HEK293 (cell line): ENCODE measurements around the gene PRPF8.

Experiments
- KLF1 ChIP-seq: fragments of 450-650 bp; formaldehyde crosslinking; IDR thresholded peaks from 2 replicates; pipeline ENCODE4 v1.5.1; 2016; ENCODE audit warnings: missing biosample characterization, missing genetic modification characterization
- PRDM1 ChIP-seq: fragments of 450-650 bp; formaldehyde crosslinking; IDR thresholded peaks from 2 replicates; pipeline ENCODE4; 2016; ENCODE audit warnings: missing biosample characterization, missing genetic modification characterization
- REST ChIP-seq: fragments of 450-650 bp; formaldehyde crosslinking; IDR thresholded peaks from 2 replicates; pipeline ENCODE4 v1.5.1; 2016; ENCODE audit warnings: missing biosample characterization, missing genetic modification characterization
- SCRT2 ChIP-seq: fragments of 450-650 bp; formaldehyde crosslinking; IDR thresholded peaks from 2 replicates; pipeline ENCODE4 v1.5.1; 2016; ENCODE audit warnings: missing biosample characterization, missing genetic modification characterization
- ZBTB21 ChIP-seq: fragments of 450-650 bp; formaldehyde crosslinking; IDR thresholded peaks from 2 replicates; pipeline ENCODE4 v1.5.1; 2017; ENCODE audit warnings: missing biosample characterization, missing genetic modification characterization
- ZBTB48 ChIP-seq: fragments of 450-650 bp; formaldehyde crosslinking; IDR thresholded peaks from 2 replicates; pipeline ENCODE4 v1.5.1; 2016; ENCODE audit warnings: missing biosample characterization, missing genetic modification characterization
- ZNF10 ChIP-seq: fragments of 450-650 bp; formaldehyde crosslinking; IDR thresholded peaks from 2 replicates; pipeline ENCODE4 v1.5.1; 2017; ENCODE audit warnings: missing biosample characterization, missing genetic modification characterization
- ZNF155 ChIP-seq: fragments of 450-650 bp; formaldehyde crosslinking; IDR thresholded peaks from 2 replicates; pipeline ENCODE4 v1.5.1; 2016; ENCODE audit warnings: missing biosample characterization, missing genetic modification characterization
- ZNF184 ChIP-seq: fragments of 450-650 bp; IDR thresholded peaks from 2 replicates; pipeline ENCODE4 v1.5.1; 2018; ENCODE audit warnings: missing biosample characterization, mild to moderate bottlenecking, missing genetic modification characterization
- ZNF221 ChIP-seq: fragments of 450-650 bp; formaldehyde crosslinking; IDR thresholded peaks from 2 replicates; pipeline ENCODE4 v1.5.1; 2017; ENCODE audit warnings: missing biosample characterization, missing genetic modification characterization, borderline replicate concordance
- ZNF239 ChIP-seq: fragments of 450-650 bp; formaldehyde crosslinking; IDR thresholded peaks from 2 replicates; pipeline ENCODE4 v1.5.1; 2016; ENCODE audit warnings: missing biosample characterization, missing genetic modification characterization
- ZNF280C ChIP-seq: fragments of 450-650 bp; formaldehyde crosslinking; IDR thresholded peaks from 2 replicates; pipeline ENCODE4 v1.5.1; 2016; ENCODE audit warnings: missing biosample characterization, missing genetic modification characterization
- ZNF324 ChIP-seq: fragments of 450-650 bp; formaldehyde crosslinking; IDR thresholded peaks from 2 replicates; pipeline ENCODE4 v1.5.1; 2016; ENCODE audit warnings: missing biosample characterization, missing genetic modification characterization
- ZNF394 ChIP-seq: fragments of 450-650 bp; formaldehyde crosslinking; IDR thresholded peaks from 2 replicates; pipeline ENCODE4 v1.5.1; 2016; ENCODE audit warnings: missing biosample characterization, missing genetic modification characterization, mild to moderate bottlenecking, moderate library complexity, borderline replicate concordance
- ZNF398 ChIP-seq: fragments of 450-650 bp; formaldehyde crosslinking; IDR thresholded peaks from 2 replicates; pipeline ENCODE4 v1.5.1; 2017; ENCODE audit warnings: missing biosample characterization, missing genetic modification characterization
- ZNF433 ChIP-seq: fragments of 450-650 bp; formaldehyde crosslinking; IDR thresholded peaks from 2 replicates; pipeline ENCODE4 v1.5.1; 2016; ENCODE audit warnings: missing biosample characterization, missing genetic modification characterization, low read depth
- ZNF48 ChIP-seq: fragments of 450-650 bp; formaldehyde crosslinking; IDR thresholded peaks from 2 replicates; pipeline ENCODE4 v1.5.1; 2016; ENCODE audit warnings: missing biosample characterization, missing genetic modification characterization
- ZNF510 ChIP-seq: fragments of 450-650 bp; formaldehyde crosslinking; IDR thresholded peaks from 2 replicates; pipeline ENCODE4 v1.5.1; 2018; ENCODE audit warnings: mild to moderate bottlenecking, missing genetic modification characterization, missing biosample characterization; ENCODE audit not compliant: insufficient replicate concordance
- ZNF521 ChIP-seq: fragments of 450-650 bp; formaldehyde crosslinking; IDR thresholded peaks from 2 replicates; pipeline ENCODE4 v1.5.1; 2017; ENCODE audit warnings: missing biosample characterization, mild to moderate bottlenecking, missing genetic modification characterization
- ZNF548 ChIP-seq: fragments of 450-650 bp; formaldehyde crosslinking; IDR thresholded peaks from 2 replicates; pipeline ENCODE4 v1.5.1; 2016; ENCODE audit warnings: missing biosample characterization, missing genetic modification characterization
- ZNF785 ChIP-seq: fragments of 450-650 bp; formaldehyde crosslinking; IDR thresholded peaks from 2 replicates; pipeline ENCODE4 v1.5.1; 2016; ENCODE audit warnings: missing biosample characterization, missing genetic modification characterization
- TF ChIP-seq, protein P1 (sequence below): IDR thresholded peaks from 2 replicates; pipeline ENCODE4 v1.6.1; 2011; ENCODE audit warnings: mild to moderate bottlenecking, low read depth, low read length, borderline replicate concordance
- TF ChIP-seq, protein P2 (sequence below): fragments of 450-650 bp; formaldehyde crosslinking; IDR thresholded peaks from 2 replicates; pipeline ENCODE4 v1.5.1; 2016; ENCODE audit warnings: missing biosample characterization, missing genetic modification characterization

Gene PRPF8

DNA sequence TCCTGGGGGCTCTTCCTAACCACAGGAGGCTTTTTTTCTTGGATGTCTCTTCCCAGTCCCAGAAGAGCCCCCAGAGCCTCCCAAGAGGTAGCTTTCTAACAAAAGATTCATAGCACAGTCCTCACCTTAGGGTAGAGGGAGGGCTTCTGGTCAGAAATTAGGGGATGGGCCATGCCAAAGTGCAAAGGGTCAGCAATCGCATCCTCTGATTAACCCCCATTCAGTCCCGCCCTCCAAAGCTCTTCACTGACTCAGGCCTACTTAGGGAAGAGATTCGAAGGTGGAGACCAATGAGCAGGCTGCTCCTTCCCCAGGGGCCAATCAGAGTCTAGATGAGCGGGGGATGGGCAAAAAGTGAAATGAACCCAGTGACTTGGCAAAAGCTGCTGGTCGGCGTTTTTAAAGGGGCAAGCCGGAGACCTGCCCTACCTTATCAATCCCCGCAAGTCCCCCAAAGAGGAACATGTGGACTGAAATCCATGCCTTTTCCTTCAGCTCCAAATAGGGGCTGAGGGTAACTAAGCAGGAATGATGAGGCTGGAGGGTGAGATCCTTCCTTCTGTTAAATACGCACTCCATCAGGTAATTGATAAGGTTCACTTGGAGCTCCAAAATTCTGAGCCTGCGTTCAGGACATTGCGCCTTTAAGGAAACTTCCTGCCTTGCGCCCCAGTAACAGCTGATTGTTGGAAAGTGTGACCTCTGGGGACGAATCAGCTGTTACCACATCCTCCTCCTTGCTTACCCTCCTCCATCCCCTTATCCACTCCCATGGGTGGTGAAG, 32.4 kb upstream of the PRPF8 start (continued):
- TF ChIP-seq, protein P1, sequence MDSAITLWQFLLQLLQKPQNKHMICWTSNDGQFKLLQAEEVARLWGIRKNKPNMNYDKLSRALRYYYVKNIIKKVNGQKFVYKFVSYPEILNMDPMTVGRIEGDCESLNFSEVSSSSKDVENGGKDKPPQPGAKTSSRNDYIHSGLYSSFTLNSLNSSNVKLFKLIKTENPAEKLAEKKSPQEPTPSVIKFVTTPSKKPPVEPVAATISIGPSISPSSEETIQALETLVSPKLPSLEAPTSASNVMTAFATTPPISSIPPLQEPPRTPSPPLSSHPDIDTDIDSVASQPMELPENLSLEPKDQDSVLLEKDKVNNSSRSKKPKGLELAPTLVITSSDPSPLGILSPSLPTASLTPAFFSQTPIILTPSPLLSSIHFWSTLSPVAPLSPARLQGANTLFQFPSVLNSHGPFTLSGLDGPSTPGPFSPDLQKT: no peak
- TF ChIP-seq ZNF394: no peak; the same call in 1 of the 2 replicates
- no peak for TF ChIP-seq ZNF521 (tag by site-specific recombination)
- TF ChIP-seq, protein P2, sequence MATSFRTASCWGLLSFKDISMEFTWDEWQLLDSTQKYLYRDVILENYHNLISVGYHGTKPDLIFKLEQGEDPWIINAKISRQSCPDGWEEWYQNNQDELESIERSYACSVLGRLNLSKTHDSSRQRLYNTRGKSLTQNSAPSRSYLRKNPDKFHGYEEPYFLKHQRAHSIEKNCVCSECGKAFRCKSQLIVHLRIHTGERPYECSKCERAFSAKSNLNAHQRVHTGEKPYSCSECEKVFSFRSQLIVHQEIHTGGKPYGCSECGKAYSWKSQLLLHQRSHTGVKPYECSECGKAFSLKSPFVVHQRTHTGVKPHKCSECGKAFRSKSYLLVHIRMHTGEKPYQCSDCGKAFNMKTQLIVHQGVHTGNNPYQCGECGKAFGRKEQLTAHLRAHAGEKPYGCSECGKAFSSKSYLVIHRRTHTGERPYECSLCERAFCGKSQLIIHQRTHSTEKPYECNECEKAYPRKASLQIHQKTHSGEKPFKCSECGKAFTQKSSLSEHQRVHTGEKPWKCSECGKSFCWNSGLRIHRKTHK (tag by site-specific recombination): no peak
- TF ChIP-seq ZNF398 (tag by site-specific recombination): no peak
- TF ChIP-seq PRDM1 (tag by site-specific recombination): peak; percentile 68; the same call in 1 of the 2 replicates
- no peak for TF ChIP-seq ZNF548
- TF ChIP-seq ZBTB48: no peak
- TF ChIP-seq ZNF239 (tag by site-specific recombination): no peak
- TF ChIP-seq ZNF184 (tag by site-specific recombination): no peak
- TF ChIP-seq ZNF155 (tag by site-specific recombination): no peak
- no peak for TF ChIP-seq ZBTB21 (tag by site-specific recombination)
- TF ChIP-seq ZNF433: no peak
- TF ChIP-seq ZNF324 (tag by site-specific recombination): no peak
- peak; percentile 87 for TF ChIP-seq ZNF10 (tag by site-specific recombination)
- no peak for TF ChIP-seq ZNF510 (tag by site-specific recombination)
- no peak for TF ChIP-seq KLF1
- no peak for TF ChIP-seq ZNF785
- TF ChIP-seq SCRT2 (tag by site-specific recombination): no peak
- TF ChIP-seq ZNF280C: no peak
- TF ChIP-seq ZNF48 (tag by site-specific recombination): no peak
- no peak for TF ChIP-seq REST (tag by site-specific recombination)
- TF ChIP-seq ZNF221 (tag by site-specific recombination): no peak
